Activated CD4-positive, CD25-positive, alpha-beta regulatory T cell treated with anti-CD3 and anti-CD28 coated beads, Interleukin-2, amount 50 U/mL, for 72 hours (primary cell): ENCODE results near the gene MAGI1.
"Not testable (repeated sequence)": the region's sequence is repeated elsewhere in the genome, so short reads cannot be mapped to it uniquely, and the experiment has no call there.

ENCODE experiments used
- DNase-seq: peaks from one replicate; pipeline ENCODE4 v3.0.0; 2021

MAGI1 gene

DNA sequence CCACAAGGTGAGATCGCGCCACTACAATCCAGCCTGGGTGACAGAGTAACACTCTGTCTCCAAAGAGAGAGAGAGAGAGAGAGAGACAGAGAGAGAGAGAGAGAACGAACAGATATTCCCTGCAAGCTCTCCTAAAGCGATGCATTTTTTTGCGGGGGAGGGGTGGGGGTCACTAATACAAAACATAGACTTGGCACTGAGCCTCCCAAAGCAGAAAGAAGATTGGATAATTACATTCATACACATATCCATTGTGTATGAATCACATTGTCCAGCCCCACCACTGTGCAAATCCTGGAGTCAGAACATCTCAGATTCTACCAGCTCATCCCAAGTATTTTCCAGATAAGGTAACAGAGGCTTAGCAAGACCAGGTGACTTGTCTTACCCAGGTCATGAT is 459.9 kb downstream of the MAGI1 start:
- DNase-seq: no peak

- DNase-seq: no peak
Measured at GRCh38 chr3:65577843-65578430, 460.8 kb downstream of the MAGI1 start.

DNA sequence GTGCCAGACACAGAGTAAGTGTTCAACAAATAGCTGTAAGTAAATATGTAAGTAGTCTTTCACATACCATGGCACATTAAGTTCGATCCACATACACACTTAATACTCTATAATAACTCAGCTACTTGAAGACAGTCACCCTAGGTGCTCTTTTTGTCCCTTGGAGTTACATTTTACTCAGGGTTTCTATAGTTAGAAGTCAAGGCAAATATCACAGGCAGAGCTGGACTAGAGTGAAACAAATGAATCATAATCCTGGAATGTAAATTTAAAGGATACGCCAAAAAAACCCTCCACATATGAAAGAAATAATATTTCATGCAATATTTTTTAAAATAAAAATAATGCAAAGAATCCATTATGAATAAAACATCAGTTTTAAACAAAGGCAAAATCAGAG is 461.8 kb downstream of the MAGI1 start:
- DNase-seq: no peak

GRCh38 chr3:65576228-65576627 is 462.5 kb downstream of the MAGI1 start:
- no peak for DNase-seq

GRCh38 chr3:65575376-65575840 is 463.3 kb downstream of the MAGI1 start:
- DNase-seq: no peak

DNA sequence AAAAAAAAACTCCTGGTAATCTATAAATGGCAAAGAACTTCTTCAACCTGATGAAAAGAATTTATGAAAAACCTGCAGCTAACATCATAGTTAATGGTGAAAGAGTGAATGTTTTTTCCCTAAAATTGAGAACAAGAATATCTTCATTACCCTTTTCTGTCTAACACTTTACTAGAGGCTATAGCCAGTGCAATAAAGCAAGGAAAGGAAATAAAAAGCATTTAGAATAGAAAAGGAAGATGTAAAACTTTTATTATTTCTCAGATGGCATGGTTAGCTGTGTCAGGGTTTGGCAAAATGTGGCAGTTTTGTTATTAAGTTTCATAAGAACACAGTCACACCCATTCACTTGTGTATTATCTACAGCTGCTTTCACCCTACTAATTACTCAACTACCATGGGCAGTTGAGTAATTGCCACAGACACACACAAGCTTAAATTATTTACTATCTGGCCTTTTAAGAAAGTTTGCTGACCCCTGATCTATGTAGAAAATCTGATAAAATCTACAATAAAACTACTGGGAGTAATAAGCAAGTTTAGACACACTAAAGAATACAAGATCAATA is 465.1 kb downstream of the MAGI1 start:
- no peak for DNase-seq

GRCh38 chr3:65572175-65572777 is 466.4 kb downstream of the MAGI1 start:
- DNase-seq: no peak

DNA sequence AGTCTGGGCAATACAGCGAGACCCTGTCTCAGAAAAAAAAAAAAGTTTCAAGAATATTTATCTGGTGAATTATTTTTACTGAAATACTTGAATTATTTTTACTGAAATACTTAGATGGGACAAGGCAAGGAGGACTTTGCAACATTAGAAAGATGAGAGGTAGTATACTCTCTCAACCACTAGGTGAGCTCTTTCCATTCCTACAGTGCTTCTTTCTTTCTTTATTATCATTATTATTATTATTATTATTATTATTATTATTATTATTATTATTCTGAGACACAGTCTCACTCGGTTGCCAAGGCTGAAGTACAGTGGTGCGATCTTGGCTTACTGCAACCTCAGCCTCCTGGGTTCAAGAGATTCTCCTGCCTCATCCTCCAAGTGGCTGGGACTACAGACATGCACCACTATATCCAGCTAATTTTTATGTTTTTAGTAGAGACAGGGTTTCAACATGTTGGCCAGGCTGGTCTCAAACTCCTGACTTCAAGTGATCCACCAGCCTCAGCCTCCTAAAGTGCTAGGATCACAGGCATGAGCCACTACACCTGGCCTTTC is 468.8 kb downstream of the MAGI1 start:
- DNase-seq: no peak

DNA sequence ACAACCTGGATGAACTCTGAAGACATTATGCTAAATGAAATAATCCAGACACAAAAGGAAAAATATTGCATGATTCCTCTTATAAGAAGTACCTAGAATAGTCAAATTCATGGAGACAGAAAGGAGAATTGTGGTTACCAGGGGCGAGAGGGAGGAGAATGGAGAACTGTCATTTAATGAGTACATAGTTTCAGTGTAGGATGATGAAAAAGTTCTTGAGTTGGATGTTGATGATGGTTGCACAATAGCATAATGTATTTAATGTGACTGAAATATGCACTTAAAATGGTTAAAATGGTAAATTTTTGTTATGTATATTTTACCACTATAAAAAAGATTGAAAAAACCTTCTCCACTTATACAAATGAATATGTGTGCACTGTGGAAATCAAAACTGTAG is 469.6 kb downstream of the MAGI1 start:
- no peak for DNase-seq

DNA sequence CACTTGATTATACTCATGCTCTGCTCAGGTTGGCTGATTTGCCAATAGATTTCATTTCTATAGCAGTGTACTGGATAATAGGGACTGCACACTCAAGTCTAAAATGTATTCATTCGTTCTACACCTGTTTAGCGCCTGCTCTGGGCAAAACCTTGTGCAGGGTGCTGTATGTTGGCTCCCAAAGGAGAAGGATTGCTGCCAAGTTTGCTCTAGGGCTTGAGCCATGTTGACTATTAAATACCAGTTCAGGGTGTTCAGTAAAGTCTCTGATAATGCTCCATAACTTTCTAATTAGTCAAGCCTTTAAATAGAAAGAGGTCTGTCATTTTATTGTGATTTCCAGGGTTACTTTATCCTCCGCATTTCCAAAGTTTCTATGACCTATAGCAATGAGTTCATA is 470.2 kb downstream of the MAGI1 start:
- no peak for DNase-seq

- DNase-seq: not testable (repeated sequence)
Measured at GRCh38 chr3:65565744-65566143, 473.0 kb downstream of the MAGI1 start.

DNA sequence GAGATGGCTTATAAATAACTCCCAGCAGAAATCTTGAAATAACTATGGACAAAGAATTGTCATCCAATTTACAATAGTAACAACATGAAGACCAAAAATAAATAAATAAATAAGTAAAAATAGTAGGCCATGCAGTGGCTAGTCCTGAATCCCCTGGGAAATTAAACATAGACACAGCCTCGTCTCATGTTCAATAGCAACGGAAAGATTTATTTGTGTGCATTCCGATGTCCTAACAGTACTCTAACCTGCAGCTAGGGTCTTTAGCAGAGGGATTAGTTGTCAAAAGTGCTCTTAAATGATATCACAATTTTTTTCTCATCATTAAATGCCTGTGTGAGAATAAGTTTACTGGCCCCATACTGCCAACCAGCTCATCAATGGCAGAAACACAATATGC is 474.2 kb downstream of the MAGI1 start:
- no peak for DNase-seq

- no peak for DNase-seq
Measured at GRCh38 chr3:65563861-65564260, 474.9 kb downstream of the MAGI1 start.

DNA sequence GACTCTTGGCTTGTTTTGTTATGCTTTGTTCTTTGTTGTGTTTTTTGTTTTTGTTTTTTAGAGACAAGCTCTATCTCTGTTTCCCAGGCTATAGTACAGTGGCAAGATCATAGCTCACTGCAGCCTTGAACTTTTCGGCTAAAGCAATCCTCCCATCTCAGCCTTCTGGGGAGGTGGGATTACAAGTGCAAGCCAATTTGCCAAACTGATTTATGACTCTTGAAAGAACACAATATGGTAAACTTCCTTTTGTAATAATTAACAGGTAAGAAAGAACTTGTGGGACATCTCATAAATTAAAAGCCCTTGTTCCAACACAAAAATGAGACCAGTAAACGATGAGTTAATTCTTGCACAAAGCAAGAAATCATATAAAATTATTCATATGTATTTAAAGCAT is 476.3 kb downstream of the MAGI1 start:
- no peak for DNase-seq

GRCh38 chr3:65561617-65562016 is 477.1 kb downstream of the MAGI1 start:
- no peak for DNase-seq

GRCh38 chr3:65560901-65561300 is 477.8 kb downstream of the MAGI1 start:
- DNase-seq: no peak

DNA sequence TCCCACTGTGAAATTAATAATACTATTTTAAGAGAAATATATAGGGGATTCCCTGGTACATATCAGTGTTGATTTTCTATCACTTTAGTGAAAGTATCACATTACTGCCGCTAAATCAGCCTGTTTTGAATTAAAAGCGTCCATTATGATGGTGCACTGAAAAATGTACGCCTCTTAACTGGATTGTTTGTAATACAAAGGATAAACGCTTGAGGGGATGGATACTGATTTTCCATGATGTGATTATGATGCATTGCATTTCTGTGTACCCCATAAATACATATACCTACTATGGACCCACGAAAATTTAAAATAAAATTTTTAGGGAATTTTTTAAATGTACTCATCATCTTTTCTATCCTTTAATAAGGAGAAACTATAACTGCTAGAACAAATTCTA is 478.6 kb downstream of the MAGI1 start:
- no peak for DNase-seq

DNA sequence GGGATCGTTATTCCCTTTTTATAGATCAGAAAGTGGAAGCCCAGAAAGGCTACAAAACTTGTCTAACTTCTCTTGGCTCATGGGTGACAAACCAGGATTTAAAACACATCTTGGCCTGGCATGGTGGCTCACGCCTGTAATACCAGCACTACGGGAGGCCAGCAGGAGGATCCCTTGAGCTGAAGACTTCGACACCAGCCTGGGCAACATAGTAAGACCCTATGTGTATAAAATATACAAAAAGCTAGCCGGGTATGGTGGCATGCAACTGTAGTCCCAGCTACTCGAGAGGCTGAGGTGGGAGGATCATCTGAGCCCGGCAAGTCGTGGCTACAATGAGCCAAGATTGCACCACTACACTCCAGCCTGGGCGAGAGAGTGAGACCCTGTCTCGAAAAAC is 479.1 kb downstream of the MAGI1 start:
- no peak for DNase-seq

- DNase-seq: no peak
Measured at GRCh38 chr3:65558826-65559225, 479.9 kb downstream of the MAGI1 start.

DNA sequence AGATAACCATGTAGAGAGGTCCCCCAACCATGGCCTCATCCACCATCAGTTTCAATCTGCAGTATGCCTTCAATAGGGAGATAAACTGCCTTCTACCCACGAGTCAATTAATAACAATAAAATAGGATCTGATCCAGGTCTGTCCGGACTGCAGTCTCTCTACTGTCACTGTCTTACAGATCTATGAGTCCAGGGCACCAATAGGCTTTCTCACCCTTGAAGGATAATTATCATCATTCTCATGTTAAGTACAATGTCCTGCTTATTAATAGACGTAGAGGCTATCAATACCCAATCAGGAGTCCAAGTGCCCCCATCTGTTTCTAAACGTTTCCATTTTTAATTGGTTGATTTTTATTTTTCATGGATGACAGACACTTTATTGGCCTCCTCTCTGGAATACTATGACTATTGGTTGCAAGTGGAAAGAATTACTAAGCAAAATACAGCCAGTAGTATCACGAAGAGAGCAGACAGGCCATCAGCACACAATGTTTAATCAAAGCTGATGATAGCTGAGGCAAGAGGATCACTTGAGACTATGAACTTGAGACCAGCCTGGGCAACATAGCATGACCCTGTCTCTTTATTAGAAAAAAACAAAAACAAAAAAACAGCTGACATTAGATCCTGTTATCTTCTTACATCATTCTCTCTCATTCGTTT is 480.7 kb downstream of the MAGI1 start:
- no peak for DNase-seq

GRCh38 chr3:65556934-65557577 is 481.7 kb downstream of the MAGI1 start:
- no peak for DNase-seq

- no peak for DNase-seq
Measured at GRCh38 chr3:65552434-65552833, 486.3 kb downstream of the MAGI1 start.

GRCh38 chr3:65551945-65552344 is 486.8 kb downstream of the MAGI1 start:
- DNase-seq: no peak
